Jurkat, Clone E6-1 (cell line): ENCODE measurements around the gene CALN1.

Experiments
- DNase-seq: peaks from one replicate; pipeline ENCODE4 v3.0.0-alpha.2; 2011; ENCODE audit warnings: low read depth, low spot score
- H3K4me3 ChIP-seq: 2 replicates; pipeline ENCODE4 v1.5.1; 2011; ENCODE audit warnings: mild to moderate bottlenecking, low read length, control low read depth, moderate library complexity

Gene CALN1

DNA sequence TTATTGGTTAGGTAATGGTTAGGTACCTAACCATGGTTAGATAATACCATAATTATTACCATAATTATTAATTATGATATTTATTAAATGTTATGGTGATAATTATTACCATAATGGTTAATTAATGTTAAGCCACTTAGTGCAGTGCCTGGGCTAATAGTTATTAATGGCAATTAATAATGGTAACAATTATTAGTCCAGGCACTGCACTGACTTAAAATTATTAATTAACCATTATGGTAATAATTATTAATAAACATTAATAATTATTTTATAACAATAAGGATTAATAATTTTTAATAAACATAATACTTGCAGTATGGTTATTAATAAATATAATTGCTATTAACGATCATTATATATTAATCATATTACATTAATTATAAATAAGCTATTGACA is 604.0 kb downstream of the CALN1 start:
- DNase-seq, result no peak
- no peak overlapping the region for H3K4me3 ChIP-seq

- DNase-seq, result no peak
- H3K4me3 ChIP-seq, result no peak overlapping the region
Observed at GRCh38 chr7:71804256-71804655, 607.9 kb downstream of the CALN1 start.

- H3K4me3 ChIP-seq, result no peak overlapping the region
- no peak for DNase-seq
Observed at GRCh38 chr7:71801976-71802375, 610.2 kb downstream of the CALN1 start.

DNA sequence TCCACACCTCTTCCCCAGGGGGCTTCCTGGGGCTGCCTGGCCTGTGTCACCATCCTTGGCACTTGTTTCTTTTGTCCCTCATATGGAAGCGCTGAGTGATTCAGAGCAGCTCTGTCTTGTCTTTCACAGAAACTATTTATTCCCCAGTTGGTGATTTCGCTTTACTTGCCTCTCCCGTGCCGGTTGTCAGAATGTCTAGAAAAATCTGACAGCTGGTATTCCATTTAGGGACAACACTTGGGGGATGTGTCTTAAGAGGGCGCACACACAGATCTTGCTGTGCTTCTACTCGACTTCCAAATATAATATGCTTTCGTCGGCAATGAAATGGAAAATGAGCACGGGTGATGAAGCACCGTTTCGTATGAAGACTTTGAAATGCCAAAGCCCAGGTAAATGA is 611.8 kb downstream of the CALN1 start:
- H3K4me3 ChIP-seq, result no peak overlapping the region
- DNase-seq, result no peak

DNA sequence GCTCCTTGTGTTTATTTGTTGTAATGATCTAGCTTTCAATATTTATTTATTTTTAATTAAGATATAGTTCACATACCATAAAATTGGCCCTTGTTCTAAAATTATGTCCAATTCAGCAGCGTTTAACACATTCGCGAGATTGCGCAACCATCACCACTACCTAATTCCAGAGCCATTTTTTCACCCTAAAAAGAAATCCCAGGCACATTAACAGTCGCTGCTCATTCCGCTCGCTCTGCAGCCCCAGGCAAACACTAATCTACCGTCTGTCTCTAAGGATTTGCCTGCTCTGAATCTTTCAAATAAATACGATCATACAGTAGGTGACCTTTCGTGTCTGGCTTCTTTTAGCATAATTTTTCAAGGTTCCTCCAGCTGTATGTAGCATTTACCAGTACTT is 616.7 kb downstream of the CALN1 start:
- no peak overlapping the region for H3K4me3 ChIP-seq
- DNase-seq, result no peak

DNA sequence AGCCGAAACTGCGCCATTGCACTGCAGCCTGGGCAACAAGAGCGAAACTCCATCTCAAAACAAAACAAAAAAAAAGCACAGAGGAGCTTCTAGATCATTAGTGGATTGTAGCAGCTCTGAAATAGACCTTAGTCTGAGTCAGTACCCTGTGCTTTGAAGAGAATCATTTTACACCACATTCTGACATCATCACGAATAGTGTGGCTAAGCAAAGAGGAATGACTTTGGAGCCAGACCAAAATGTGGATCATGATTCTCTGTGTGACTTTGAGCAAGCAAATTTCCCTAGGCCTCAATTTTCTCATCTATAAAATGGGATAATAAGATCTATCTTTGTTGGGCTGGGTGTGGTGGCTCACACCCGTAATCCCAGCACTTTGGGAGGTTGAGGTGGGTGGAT is 618.9 kb downstream of the CALN1 start:
- DNase-seq, result no peak
- H3K4me3 ChIP-seq, result no peak overlapping the region

GRCh38 chr7:71787513-71787912 is 624.6 kb downstream of the CALN1 start:
- no peak for DNase-seq
- no peak overlapping the region for H3K4me3 ChIP-seq

- H3K4me3 ChIP-seq, result no peak overlapping the region
- DNase-seq, result no peak
Observed at GRCh38 chr7:71785216-71785615, 626.9 kb downstream of the CALN1 start.

- no peak for DNase-seq
- no peak overlapping the region for H3K4me3 ChIP-seq
Observed at GRCh38 chr7:71784781-71785180, 627.4 kb downstream of the CALN1 start.

DNA sequence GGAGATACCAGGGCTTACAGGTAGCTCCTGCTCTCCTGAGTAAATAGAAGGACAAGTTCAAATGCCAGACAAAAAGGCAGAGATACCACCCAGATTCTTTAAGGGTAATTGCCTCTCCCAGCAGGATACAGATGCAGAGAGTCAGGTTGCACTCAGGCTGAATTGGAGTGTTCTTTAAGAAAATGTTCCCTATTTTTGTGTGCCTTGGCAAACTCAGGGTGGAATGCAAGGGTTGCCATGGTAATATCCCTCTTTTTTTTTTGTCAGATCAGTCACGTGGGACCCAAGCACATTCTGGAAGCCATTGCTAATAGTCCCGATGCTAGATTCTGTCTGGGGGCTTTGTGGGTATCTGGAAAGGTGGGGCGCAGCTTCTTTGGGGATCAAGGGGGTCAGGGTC is 628.0 kb downstream of the CALN1 start:
- no peak for DNase-seq
- no peak overlapping the region for H3K4me3 ChIP-seq

DNA sequence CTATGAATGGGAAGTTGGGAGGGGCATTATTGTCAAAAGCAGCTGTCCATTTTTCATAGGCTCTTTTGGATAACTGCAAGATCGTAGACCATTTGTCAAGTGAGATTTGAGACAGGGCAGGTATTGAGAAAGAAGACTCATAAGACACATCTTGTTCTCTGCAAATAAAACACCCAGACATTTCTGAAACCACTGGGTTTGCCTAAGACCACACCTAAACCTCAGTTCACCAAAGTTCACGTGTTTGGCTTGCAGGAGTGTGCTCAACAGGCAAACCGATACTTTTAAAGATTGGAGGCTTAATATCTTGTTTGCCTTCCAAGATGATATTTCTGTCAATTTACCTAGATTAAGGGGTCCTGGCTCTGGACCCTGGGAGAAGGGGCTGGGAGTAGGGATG is 628.4 kb downstream of the CALN1 start:
- H3K4me3 ChIP-seq, result no peak overlapping the region
- DNase-seq, result no peak

- no peak for DNase-seq
- H3K4me3 ChIP-seq, result no peak overlapping the region
Observed at GRCh38 chr7:71782051-71782450, 630.1 kb downstream of the CALN1 start.

DNA sequence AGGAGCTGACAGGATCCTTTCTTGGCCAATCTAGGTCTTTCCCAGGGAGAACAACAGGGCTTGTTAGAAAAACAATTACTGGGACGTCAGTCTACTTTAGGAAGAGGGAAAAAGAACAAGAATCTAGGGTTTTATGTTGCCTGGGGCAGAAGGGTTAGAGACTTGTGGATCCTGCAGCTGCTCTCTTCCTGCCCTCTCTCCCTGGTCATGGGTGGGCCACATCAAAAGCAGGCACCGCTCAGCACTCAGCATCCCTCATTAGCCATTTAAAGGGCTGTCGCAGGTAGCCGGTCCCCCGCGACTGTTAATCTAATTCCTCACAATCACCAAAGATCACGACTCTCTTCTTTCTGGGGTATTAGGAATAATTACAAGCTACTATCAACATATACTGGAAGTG is 631.9 kb downstream of the CALN1 start:
- no peak overlapping the region for H3K4me3 ChIP-seq
- DNase-seq, result no peak

DNA sequence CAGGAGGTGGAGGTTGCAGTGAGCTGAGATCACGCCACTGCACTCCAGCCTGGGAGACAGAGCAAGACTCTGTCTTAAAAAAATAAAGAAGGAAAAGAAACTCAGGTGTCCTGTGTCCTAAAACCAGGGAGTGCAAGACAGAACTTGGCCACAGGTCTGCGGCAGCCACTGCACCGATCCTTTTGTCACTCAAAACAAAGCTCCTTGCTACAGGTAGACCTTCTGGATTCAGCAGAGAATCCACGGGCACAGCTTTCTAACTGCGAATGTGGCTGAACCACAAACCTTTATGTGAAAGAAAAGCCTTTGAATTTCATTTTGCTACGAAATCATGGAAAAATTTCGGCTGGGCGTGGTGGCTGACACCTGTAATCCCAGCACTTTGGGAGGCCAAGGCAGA is 634.9 kb downstream of the CALN1 start:
- no peak for DNase-seq
- no peak overlapping the region for H3K4me3 ChIP-seq

- no peak overlapping the region for H3K4me3 ChIP-seq
- DNase-seq, result no peak
Observed at GRCh38 chr7:71776726-71777125, 635.4 kb downstream of the CALN1 start.

DNA sequence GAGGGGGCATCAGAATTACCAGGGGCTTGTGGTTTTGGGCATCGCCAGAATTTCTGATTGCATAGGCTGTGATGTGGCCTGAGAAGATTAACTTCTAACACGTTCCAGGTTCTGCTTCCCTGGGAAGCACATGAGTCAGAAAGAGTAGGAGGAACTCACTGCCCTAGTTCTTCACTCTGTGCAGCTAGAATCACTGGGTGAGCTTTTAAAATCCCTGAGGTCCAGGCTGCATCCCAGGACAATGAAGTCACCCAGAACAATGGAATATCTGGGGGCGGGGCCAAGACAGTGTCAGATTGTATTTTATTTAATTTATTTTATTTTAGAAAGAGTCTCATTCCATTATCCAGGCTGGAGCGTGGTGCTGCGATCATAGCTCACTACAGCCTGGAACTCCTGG is 636.5 kb downstream of the CALN1 start:
- H3K4me3 ChIP-seq, result no peak overlapping the region
- DNase-seq, result no peak

- no peak for DNase-seq
Observed at GRCh38 chr7:71772779-71773178, 639.4 kb downstream of the CALN1 start.

DNA sequence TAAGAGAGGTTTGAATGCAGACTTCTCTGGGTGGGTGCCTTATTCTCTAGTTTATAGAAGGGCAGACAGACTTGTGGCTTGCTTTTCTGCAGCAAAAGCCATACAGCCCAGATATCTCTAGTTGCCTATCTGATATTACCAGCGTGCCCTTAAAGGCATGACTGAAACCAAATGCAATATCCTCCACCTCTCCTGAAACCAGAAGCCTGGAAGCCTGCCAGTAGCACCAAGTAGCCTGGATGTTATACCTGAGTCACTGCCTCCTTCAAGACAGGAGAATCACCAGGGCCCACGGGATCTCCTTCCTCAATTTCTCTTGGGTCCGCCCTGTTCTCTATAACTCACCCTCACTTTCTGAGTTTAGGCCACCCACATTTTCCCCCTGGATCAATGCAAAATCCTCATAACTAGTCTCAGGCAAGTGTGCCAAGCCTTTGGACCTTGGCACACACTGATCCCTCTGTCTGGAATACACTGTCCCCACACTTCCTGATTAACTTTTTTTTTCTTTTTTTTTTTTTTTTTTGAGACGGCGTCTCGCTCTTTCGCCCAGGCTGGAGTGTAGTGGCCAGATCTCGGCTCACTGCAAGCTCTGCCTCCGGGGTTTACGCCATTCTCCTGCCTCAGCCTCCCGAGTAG is 641.8 kb downstream of the CALN1 start:
- no peak overlapping the region for H3K4me3 ChIP-seq
- no peak for DNase-seq

More at GRCh38 chr7:71772779-71773178, 639.4 kb downstream of the CALN1 start:
- no peak overlapping the region for H3K4me3 ChIP-seq

DNA sequence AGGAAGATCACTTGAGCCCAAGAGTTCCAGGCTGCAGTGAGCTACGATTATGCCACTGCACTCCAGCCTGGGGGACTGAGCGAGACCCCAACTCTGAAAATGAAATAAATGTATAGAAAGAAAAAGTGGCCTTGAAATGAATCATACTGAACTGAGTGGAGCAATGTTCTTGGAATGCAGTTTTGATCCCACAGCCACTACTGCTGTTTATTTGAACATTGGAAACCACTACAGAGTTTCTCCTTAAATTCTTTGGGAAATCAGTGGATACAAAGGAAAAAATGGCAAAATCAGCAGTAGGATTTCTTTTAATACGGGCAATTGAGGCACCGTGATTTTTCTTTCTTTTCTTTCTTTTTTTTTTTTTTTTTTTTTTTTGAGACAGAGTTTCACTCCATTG is 642.8 kb downstream of the CALN1 start:
- H3K4me3 ChIP-seq, result no peak overlapping the region

GRCh38 chr7:71768450-71768849 is 643.7 kb downstream of the CALN1 start:
- no peak for DNase-seq
- no peak overlapping the region for H3K4me3 ChIP-seq

More for the DNA sequence above, 642.8 kb downstream of the CALN1 start:
- no peak for DNase-seq

GRCh38 chr7:71766016-71766415 is 646.1 kb downstream of the CALN1 start:
- DNase-seq, result no peak
- H3K4me3 ChIP-seq, result no peak overlapping the region

- no peak overlapping the region for H3K4me3 ChIP-seq
- DNase-seq, result no peak
Observed at GRCh38 chr7:71761336-71761735, 650.8 kb downstream of the CALN1 start.
